HepG2 (cell line): ENCODE results near the gene NIP7. TPM values are rescaled to one million over a fixed set of nuclear protein-coding genes. Genes with fewer than 3 reads are reported as not detected.

ENCODE experiments used
- ATAC-seq: fragments of 200-7000 bp; cut with Tn5 transposase; 3 replicates; pipeline ENCODE4 v1.9.1; 2020; ENCODE audit warnings: mild to moderate bottlenecking, moderate library complexity
- BruUV-seq: library from RNA; stranded (reverse); fragments of 400-500 nt; replicated peaks from 2 replicates; lab custom pipeline; 2021; lab: Mats Ljungman, UMichigan
- CTCF ChIA-PET: fragments of 300-600 bp; formaldehyde crosslinking; extraction: SDS; loops from one replicate; lab custom pipeline; 2021; ENCODE audit warnings: low total read pairs, inconsistent platforms, low intra/inter-chr PET ratio; lab: Yijun Ruan, JAX
- POLR2A ChIA-PET: fragments of 350-600 bp; sonication (Branson Sonifier 250); formaldehyde crosslinking; loops from one replicate; lab custom pipeline; 2020; ENCODE audit warnings: antibody characterized with exemption, inconsistent platforms; lab: Yijun Ruan, JAX
- DNase-seq: peaks from one replicate; pipeline ENCODE4 v3.0.0-alpha.2; 2015; ENCODE audit warnings: low spot score
- FAIRE-seq: peaks from 3 replicates; lab custom pipeline; 2011; peaks lifted over from hg19 to GRCh38; lab: Jason Lieb, UNC
- H2AFZ ChIP-seq: one replicate; pipeline ENCODE4 v1.6.1; 2011; ENCODE audit warnings: low read length, inconsistent platforms
- H3K27ac ChIP-seq: fragments of 300-600 bp; 3 replicates; pipeline ENCODE4 v1.8.0; 2011; ENCODE audit warnings: mixed run types, mild to moderate bottlenecking, mixed read lengths, low read length, inconsistent platforms; ENCODE audit not compliant: insufficient read depth; ENCODE audit errors: extremely low read length
- H3K27me3 ChIP-seq, 2 experiments: fragments of 200-600 bp in 1 of 2; 2 replicates in 1 of 2; 3 replicates in 1 of 2; pipeline versions ENCODE4 v1.6.0 to v1.8.0; 2011; ENCODE audit warnings: low read length in 2 of 2, mild to moderate bottlenecking in 2 of 2, moderate library complexity in 2 of 2, inconsistent platforms in 1 of 2; ENCODE audit not compliant: insufficient read depth in 2 of 2, control insufficient read depth in 1 of 2
- H3K36me3 ChIP-seq, 2 experiments: fragments of 200-600 bp in 1 of 2; replicated peaks in 1 of 2; 2 replicates in 1 of 2; 3 replicates in 1 of 2; pipeline versions ENCODE4 v1.5.1 to v1.8.0; 2011; ENCODE audit warnings: low read length in 2 of 2, inconsistent platforms in 1 of 2; ENCODE audit not compliant: insufficient read depth in 2 of 2, control insufficient read depth in 1 of 2
- H3K4me1 ChIP-seq: 2 replicates; pipeline ENCODE4 v1.5.1; 2012; ENCODE audit warnings: low read length, inconsistent platforms; ENCODE audit not compliant: insufficient read depth
- H3K4me2 ChIP-seq: 2 replicates; pipeline ENCODE4 v1.6.0; 2011; ENCODE audit warnings: low read depth, low read length, inconsistent platforms
- H3K4me3 ChIP-seq, 3 experiments: fragments of 200-600 bp in 1 of 3; sonication (generic), shearing (Covaris generic) in 1 of 3; replicated peaks in 1 of 3; 2 replicates each; pipeline ENCODE4 v1.5.1; 2011 to 2016; ENCODE audit warnings: low read length in 3 of 3, inconsistent platforms in 2 of 3, low read depth in 2 of 3, mild to moderate bottlenecking in 2 of 3, control low read depth in 1 of 3, mixed read lengths in 1 of 3; ENCODE audit not compliant: insufficient read depth in 1 of 3
- H3K79me2 ChIP-seq: one replicate; pipeline ENCODE4 v1.6.1; 2011; ENCODE audit warnings: low read length, inconsistent platforms; ENCODE audit not compliant: insufficient read depth
- H3K9ac ChIP-seq: 2 replicates; pipeline ENCODE4 v1.6.0; 2011; ENCODE audit warnings: mild to moderate bottlenecking, low read depth, low read length, inconsistent platforms; ENCODE audit not compliant: insufficient read depth
- H3K9me3 ChIP-seq: 2 replicates; pipeline ENCODE4 v1.5.1; 2012; ENCODE audit warnings: mild to moderate bottlenecking, low read length
- H4K20me1 ChIP-seq: 2 replicates; pipeline ENCODE4 v1.6.0; 2011; ENCODE audit warnings: inconsistent platforms, mild to moderate bottlenecking, low read length, moderate library complexity; ENCODE audit not compliant: insufficient read depth
- ELK4 ChIP-seq: sonication (generic); formaldehyde crosslinking; IDR thresholded peaks from 2 replicates; pipeline ENCODE4 v1.9.0; 2021; ENCODE audit warnings: missing genetic modification reagents, borderline replicate concordance
- NONO ChIP-seq, 2 experiments: fragments of 450-650 bp in 1 of 2; sonication (generic) in 1 of 2; formaldehyde crosslinking in 1 of 2; IDR thresholded peaks in 1 of 2; conservative IDR thresholded peaks in 1 of 2; 2 replicates each; pipeline versions ENCODE4 v1.6.1 to v1.8.0; 2017 to 2022; ENCODE audit warnings: mild to moderate bottlenecking in 1 of 2, missing genetic modification reagents in 1 of 2, moderate library complexity in 1 of 2
- POLR2G ChIP-seq: fragments of 200-400 bp; formaldehyde crosslinking; IDR thresholded peaks from 2 replicates; pipeline ENCODE4 v1.6.1; 2018; ENCODE audit warnings: mild to moderate bottlenecking, low read depth, low read length, moderate library complexity
- ZNF790 ChIP-seq: sonication (generic); formaldehyde crosslinking; IDR thresholded peaks from 2 replicates; pipeline ENCODE4 v1.8.0; 2022; ENCODE audit warnings: missing genetic modification reagents, mild to moderate bottlenecking, borderline replicate concordance
- WGBS: methylation state at CpG from one replicate; pipeline ENCODE4 v1.1.6; 2017; ENCODE audit warnings: low lambda C conversion rate; 5-methylcytosine and 5-hydroxymethylcytosine counted together
- in situ Hi-C: cut with HindIII; loops from 2 replicates; pipeline ENCODE4 v1.10.0; 2017; ENCODE audit warnings: low pct_unique_long_range_greater_than_20kb; ENCODE audit not compliant: extremely low pct_ligation_motif_present
- intact Hi-C: fragments of 100-400 bp; cut with micrococcal nuclease; formaldehyde crosslinking; loops from one replicate; pipeline ENCODE4 v1.10.0; 2022; ENCODE audit not compliant: unreplicated experiment
- polyA plus RNA-seq, 8 experiments: library from polyadenylated mRNA; depleted of rRNA in 3 of 8; stranded (reverse) in 7 of 8; unstranded in 1 of 8; fragments of >200 nt; fragmentation: Illumina TruSeq in 4 of 8; extraction: Trizol in 4 of 8; gene quantifications; 2 replicates each; pipeline versions ENCODE4 v1.2.1 to v1.2.3, GENCODE V29; 2011 to 2016; ENCODE audit warnings: low read depth in 4 of 8, missing spikeins in 1 of 8, mixed read lengths in 1 of 8; ENCODE audit not compliant: insufficient read depth in 1 of 8
- total RNA-seq, 5 experiments: library from RNA; depleted of rRNA; stranded (reverse); fragments of >200 nt; fragmentation: Illumina TruSeq; extraction: Trizol; gene quantifications; 2 replicates each; pipeline ENCODE4 v1.2.3, GENCODE V29; 2016; ENCODE audit warnings: low read depth in 1 of 5

The NIP7 gene
- total and polyA plus RNA-seq, 2 of the 13 experiments (the other 11 are each of a cell fraction or from before 2014, with no cell fraction given), result 15.3 to 114 TPM

DNA sequence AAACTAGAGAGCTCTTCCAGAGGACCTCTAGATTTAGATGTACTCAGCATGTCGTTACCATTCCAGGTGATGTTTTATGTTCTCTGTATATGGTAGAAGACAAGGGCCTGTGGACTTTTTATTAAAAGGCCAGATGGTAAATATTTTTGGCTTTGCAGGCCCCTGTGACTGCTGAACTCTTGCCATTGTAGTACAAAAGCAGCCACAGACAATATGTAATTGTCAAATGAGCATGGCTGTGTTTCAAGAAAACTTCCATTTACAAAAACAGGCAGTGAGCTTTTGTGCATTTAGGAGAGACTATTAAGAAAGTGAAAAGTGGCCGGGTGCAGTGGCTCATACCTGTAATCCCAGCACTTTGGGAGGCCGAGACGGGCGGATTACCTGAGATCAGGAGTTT is 4.6 kb downstream of the NIP7 start:
- no peak overlapping the region for H3K27ac ChIP-seq
- H4K20me1 ChIP-seq, result no peaks in the 10 kb centered on the region
- intact Hi-C loops (no loop called here), in situ Hi-C loops (no loop called here)
- ChIA-PET POLR2A (interaction anchor here (1.6 kb wide), 1 partner anchor 156 kb away, joined by 3 read pairs; no protein-coding TSS in a partner anchor), CTCF (no interaction called here)
- no peak overlapping the region for H3K9ac ChIP-seq
- no peak overlapping the region for H3K4me3 ChIP-seq
- no TSS peak for BruUV-seq
- 98% methylated on average over 5 of the region's 5 CpGs for WGBS
- H2AFZ ChIP-seq, result no peak overlapping the region
- FAIRE-seq, result no peak
- peaks cover 29% of the 10 kb centered on the region for H3K79me2 ChIP-seq
- no peak overlapping the region for H3K4me2 ChIP-seq
- peaks cover 8 to 24% of the 10 kb centered on the region in 2 experiments for H3K36me3 ChIP-seq
- H3K4me1 ChIP-seq, result peaks cover 20% of the 10 kb centered on the region
- ATAC-seq, result no peak
- TF ChIP-seq ELK4 (CRISPR knock-in tag), result no peak
- TF ChIP-seq POLR2G, result 0 out of 2 replicates have a peak, but pooled peaks have one; percentile 20
- TF ChIP-seq, all 625 proteins: peak for 1
- Histone ChIP-seq H3K9me3 (no peaks in the 10 kb centered on the region), H3K27me3 (no peaks in the 10 kb centered on the region; a peak in 1 of 5 replicates)
- DNase-seq, result no peak

- H3K79me2 ChIP-seq, result peaks cover 15% of the 10 kb centered on the region
- ATAC-seq (no peak), FAIRE-seq (no peak), DNase-seq (no peak)
- H3K27me3 ChIP-seq, result no peaks in the 10 kb centered on the region
- no peak overlapping the region for H3K4me2 ChIP-seq
- peaks cover 11 to 24% of the 10 kb centered on the region in 2 experiments for H3K36me3 ChIP-seq
- in situ Hi-C loops (no loop called here), intact Hi-C loops (no loop called here)
- CTCF ChIA-PET, result no interaction called here
- H4K20me1 ChIP-seq, result no peaks in the 10 kb centered on the region
- no peak overlapping the region for H3K9ac ChIP-seq
- no peak overlapping the region for H3K27ac ChIP-seq
- no peaks in the 10 kb centered on the region for H3K9me3 ChIP-seq
- no peak for TF ChIP-seq NONO (IDR thresholded peaks at IDR 0.05)
- 0 out of 2 replicates have a peak, but pooled peaks have one; percentile 34 for TF ChIP-seq NONO (CRISPR knock-in tag; conservative IDR thresholded peaks at IDR 0.05)
- no peak for TF ChIP-seq ZNF790
- H2AFZ ChIP-seq, result no peak overlapping the region
- peaks cover 23% of the 10 kb centered on the region for H3K4me1 ChIP-seq
- BruUV-seq, result no TSS peak
- H3K4me3 ChIP-seq, result no peak overlapping the region
- 97% methylated on average over 4 of the region's 4 CpGs for WGBS
- POLR2A ChIA-PET, result interaction anchor here (1.2 kb wide), 1 partner anchor 32 kb away, joined by 3 read pairs; no protein-coding TSS in a partner anchor
Measured at GRCh38 chr16:69345923-69346322, 6.4 kb downstream of the NIP7 start.
